ENCODE measurements around the gene CCDC51. TPM values are rescaled to one million over a fixed set of nuclear protein-coding genes. Genes with fewer than 3 reads are reported as not detected.

CCDC51 gene
- total and polyA plus RNA-seq, 9 of the 15 experiments (the other 6 are each of a cell fraction or from before 2014, with no cell fraction given) = 6.5 to 18.6 (median 15.7) TPM

DNA sequence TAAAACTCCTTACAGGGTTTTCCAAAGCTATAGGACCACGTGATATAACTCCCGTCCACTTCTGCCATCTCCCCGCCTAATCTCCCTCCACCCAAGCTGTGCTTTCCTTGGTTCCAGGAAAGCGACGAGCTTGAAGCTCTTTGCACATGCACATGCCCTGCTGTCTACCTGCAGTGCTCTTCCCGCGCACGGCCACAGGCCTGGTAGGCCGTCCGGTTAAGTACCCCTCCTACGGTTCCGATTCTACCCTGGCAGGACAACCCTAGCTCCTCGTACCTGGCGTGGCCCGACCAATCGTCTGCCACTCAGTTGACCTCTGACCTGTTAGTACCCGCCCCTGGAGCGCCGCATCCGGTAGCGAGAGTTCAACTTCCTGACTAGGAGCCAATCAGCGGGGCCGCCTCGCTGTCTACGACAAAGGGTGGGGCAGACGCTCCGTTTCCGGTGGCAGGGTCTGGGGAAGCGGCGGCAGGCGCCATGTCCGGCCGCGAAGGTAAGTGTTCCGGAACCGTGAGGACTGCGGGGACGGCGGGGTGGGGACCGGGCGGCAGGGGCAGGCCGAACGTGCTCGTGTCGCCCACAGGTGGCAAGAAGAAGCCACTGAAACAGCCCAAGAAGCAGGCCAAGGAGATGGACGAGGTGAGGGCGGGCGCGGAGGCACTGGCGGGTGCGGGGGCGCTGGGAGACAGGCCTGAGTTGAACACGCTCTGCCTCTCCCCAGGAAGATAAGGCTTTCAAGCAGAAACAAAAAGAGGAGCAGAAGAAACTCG is at the start of gene CCDC51, which contains the start of gene TMA7 (continued):
- TF ChIP-seq, protein P1, sequence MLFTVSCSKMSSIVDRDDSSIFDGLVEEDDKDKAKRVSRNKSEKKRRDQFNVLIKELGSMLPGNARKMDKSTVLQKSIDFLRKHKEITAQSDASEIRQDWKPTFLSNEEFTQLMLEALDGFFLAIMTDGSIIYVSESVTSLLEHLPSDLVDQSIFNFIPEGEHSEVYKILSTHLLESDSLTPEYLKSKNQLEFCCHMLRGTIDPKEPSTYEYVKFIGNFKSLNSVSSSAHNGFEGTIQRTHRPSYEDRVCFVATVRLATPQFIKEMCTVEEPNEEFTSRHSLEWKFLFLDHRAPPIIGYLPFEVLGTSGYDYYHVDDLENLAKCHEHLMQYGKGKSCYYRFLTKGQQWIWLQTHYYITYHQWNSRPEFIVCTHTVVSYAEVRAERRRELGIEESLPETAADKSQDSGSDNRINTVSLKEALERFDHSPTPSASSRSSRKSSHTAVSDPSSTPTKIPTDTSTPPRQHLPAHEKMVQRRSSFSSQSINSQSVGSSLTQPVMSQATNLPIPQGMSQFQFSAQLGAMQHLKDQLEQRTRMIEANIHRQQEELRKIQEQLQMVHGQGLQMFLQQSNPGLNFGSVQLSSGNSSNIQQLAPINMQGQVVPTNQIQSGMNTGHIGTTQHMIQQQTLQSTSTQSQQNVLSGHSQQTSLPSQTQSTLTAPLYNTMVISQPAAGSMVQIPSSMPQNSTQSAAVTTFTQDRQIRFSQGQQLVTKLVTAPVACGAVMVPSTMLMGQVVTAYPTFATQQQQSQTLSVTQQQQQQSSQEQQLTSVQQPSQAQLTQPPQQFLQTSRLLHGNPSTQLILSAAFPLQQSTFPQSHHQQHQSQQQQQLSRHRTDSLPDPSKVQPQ (CRISPR knock-in tag; IDR thresholded peaks at IDR 0.05; ENCODE audit: borderline replicate concordance) = no peak
- TF ChIP-seq, protein P2, sequence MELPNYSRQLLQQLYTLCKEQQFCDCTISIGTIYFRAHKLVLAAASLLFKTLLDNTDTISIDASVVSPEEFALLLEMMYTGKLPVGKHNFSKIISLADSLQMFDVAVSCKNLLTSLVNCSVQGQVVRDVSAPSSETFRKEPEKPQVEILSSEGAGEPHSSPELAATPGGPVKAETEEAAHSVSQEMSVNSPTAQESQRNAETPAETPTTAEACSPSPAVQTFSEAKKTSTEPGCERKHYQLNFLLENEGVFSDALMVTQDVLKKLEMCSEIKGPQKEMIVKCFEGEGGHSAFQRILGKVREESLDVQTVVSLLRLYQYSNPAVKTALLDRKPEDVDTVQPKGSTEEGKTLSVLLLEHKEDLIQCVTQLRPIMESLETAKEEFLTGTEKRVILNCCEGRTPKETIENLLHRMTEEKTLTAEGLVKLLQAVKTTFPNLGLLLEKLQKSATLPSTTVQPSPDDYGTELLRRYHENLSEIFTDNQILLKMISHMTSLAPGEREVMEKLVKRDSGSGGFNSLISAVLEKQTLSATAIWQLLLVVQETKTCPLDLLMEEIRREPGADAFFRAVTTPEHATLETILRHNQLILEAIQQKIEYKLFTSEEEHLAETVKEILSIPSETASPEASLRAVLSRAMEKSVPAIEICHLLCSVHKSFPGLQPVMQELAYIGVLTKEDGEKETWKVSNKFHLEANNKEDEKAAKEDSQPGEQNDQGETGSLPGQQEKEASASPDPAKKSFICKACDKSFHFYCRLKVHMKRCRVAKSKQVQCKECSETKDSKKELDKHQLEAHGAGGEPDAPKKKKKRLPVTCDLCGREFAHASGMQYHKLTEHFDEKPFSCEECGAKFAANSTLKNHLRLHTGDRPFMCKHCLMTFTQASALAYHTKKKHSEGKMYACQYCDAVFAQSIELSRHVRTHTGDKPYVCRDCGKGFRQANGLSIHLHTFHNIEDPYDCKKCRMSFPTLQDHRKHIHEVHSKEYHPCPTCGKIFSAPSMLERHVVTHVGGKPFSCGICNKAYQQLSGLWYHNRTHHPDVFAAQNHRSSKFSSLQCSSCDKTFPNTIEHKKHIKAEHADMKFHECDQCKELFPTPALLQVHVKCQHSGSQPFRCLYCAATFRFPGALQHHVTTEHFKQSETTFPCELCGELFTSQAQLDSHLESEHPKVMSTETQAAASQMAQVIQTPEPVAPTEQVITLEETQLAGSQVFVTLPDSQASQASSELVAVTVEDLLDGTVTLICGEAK (IDR thresholded peaks at IDR 0.05) = peak; percentile 96
- TF ChIP-seq, protein P2 (CRISPR knock-in tag; IDR thresholded peaks at IDR 0.05) = no peak
- TF ChIP-seq ZC3H4 (CRISPR knock-in tag; IDR thresholded peaks at IDR 0.05; ENCODE audit: borderline replicate concordance) = no peak
- TF ChIP-seq, protein P3, sequence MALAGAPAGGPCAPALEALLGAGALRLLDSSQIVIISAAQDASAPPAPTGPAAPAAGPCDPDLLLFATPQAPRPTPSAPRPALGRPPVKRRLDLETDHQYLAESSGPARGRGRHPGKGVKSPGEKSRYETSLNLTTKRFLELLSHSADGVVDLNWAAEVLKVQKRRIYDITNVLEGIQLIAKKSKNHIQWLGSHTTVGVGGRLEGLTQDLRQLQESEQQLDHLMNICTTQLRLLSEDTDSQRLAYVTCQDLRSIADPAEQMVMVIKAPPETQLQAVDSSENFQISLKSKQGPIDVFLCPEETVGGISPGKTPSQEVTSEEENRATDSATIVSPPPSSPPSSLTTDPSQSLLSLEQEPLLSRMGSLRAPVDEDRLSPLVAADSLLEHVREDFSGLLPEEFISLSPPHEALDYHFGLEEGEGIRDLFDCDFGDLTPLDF (CRISPR knock-in tag; IDR thresholded peaks at IDR 0.05) = no peak
- TF ChIP-seq SNRNP70 (optimal IDR thresholded peaks at IDR 0.05; ENCODE audit: low read depth, low read length) = no peak
- TF ChIP-seq ZNF354B (CRISPR knock-in tag; IDR thresholded peaks at IDR 0.05) = no peak
- no peak for TF ChIP-seq MXI1 (IDR thresholded peaks at IDR 0.05; ENCODE audit: low read depth, low read length)
- TF ChIP-seq EZH2 (IDR thresholded peaks at IDR 0.05; ENCODE audit: borderline replicate concordance, low read depth, low read length) = no peak
- TF ChIP-seq ZNF57 (CRISPR knock-in tag; IDR thresholded peaks at IDR 0.05) = no peak
- no peak for TF ChIP-seq ZNF121 (CRISPR knock-in tag; conservative IDR thresholded peaks at IDR 0.05)
- peak; percentile 27 for TF ChIP-seq MEIS2 (IDR thresholded peaks at IDR 0.05; ENCODE audit: partially characterized antibody)

Measured in K562 (cell line).